ENCODE data around the gene RXRB. TPM values are rescaled to one million over a fixed set of nuclear protein-coding genes. Genes with fewer than 3 reads are reported as not detected.
"Not testable (repeated sequence)": the region's sequence is repeated elsewhere in the genome, so short reads cannot be mapped to it uniquely, and the experiment has no call there.

Gene RXRB
- total and polyA plus RNA-seq, 8 donors = 35.4 to 76.2 (median 61.9) TPM

DNA sequence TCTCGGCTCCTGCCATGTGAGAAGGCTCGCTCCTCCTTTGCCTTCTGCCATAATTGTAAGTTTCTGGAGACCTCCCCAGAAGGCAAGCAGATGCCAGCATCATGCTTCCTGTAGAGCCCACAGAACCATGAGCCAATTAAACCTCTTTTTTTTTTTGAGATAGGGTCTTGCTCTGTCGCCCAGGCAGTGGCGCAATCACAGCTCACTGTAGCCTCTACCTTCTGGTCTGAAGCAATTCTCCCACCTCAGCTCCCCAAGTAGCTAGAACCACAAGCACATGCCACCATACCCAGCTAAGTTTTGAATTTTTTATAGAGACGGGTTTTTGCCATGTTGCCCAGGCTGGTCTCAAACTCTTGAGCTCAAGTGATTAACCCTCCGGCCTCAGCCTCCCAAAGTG is 36.4 kb upstream of the RXRB start:
- Histone ChIP-seq H3K4me3 (no peak overlapping the region), H3K9me3 (no peaks in the 10 kb centered on the region), H3K27me3 (peaks cover 0 to 38% of the 10 kb centered on the region in 2 donors), H3K4me1 (no peaks in the 10 kb centered on the region), H3K27ac (no peak overlapping the region), H3K36me3 (no peaks in the 10 kb centered on the region)
- intact Hi-C loops (cut with DNase I) = no loop called here
- TF ChIP-seq, protein P1, sequence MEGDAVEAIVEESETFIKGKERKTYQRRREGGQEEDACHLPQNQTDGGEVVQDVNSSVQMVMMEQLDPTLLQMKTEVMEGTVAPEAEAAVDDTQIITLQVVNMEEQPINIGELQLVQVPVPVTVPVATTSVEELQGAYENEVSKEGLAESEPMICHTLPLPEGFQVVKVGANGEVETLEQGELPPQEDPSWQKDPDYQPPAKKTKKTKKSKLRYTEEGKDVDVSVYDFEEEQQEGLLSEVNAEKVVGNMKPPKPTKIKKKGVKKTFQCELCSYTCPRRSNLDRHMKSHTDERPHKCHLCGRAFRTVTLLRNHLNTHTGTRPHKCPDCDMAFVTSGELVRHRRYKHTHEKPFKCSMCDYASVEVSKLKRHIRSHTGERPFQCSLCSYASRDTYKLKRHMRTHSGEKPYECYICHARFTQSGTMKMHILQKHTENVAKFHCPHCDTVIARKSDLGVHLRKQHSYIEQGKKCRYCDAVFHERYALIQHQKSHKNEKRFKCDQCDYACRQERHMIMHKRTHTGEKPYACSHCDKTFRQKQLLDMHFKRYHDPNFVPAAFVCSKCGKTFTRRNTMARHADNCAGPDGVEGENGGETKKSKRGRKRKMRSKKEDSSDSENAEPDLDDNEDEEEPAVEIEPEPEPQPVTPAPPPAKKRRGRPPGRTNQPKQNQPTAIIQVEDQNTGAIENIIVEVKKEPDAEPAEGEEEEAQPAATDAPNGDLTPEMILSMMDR (IDR thresholded peaks at IDR 0.05) = no peak
- DNase-seq (no peak), ATAC-seq (no peak)

GRCh38 chr6:33236328-33236727 is 35.9 kb upstream of the RXRB start:
- ATAC-seq (no peak), DNase-seq (no peak)
- Histone ChIP-seq H3K27me3 (peaks cover 0 to 33% of the 10 kb centered on the region in 2 donors), H3K4me1 (no peaks in the 10 kb centered on the region), H3K36me3 (no peaks in the 10 kb centered on the region), H3K4me3 (no peak overlapping the region), H3K9me3 (no peaks in the 10 kb centered on the region), H3K27ac (no peak overlapping the region)
- intact Hi-C loops (cut with DNase I) = no loop called here
- TF ChIP-seq, protein P1 (IDR thresholded peaks at IDR 0.05) = no peak

DNA sequence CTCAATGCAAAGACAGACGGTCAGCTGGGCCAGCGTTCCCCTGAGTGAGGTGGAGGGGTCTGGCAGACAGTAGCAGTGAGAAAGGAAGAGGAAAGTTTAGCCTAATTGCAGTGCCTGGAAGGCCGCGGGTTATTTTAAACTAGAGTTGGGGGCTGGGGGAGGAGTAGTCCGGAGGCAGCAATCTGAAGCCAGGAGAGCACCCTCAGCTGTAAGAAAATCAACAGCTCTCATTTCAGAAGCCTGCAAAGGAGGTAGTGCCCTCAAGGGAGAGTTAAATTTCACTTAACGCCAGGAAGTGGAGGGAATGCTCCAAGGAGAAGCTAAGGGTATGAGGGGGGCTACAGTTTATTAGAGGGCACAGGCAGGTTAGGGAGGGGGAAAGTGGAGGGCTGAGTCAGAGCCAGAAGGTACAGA is 34.8 kb upstream of the RXRB start:
- intact Hi-C loops (cut with DNase I) = no loop called here
- TF ChIP-seq, protein P1 (IDR thresholded peaks at IDR 0.05) = no peak
- Histone ChIP-seq H3K9me3 (no peaks in the 10 kb centered on the region), H3K4me3 (no peak overlapping the region), H3K36me3 (no peaks in the 10 kb centered on the region), H3K27ac (no peak overlapping the region), H3K27me3 (peaks cover 0 to 27% of the 10 kb centered on the region in 2 donors), H3K4me1 (no peaks in the 10 kb centered on the region)
- ATAC-seq (no peak), DNase-seq (peak in 1 of 4 donors; percentile 27)

GRCh38 chr6:33226503-33227120 is 26.1 kb upstream of the RXRB start:
- H3K9me3 ChIP-seq; DNase-seq; H3K4me1 ChIP-seq; H3K36me3 ChIP-seq; ATAC-seq; H3K4me3 ChIP-seq; intact Hi-C loops (cut with DNase I); H3K27ac ChIP-seq: not testable (repeated sequence)
- H3K27me3 ChIP-seq = peaks cover 11 to 47% of the 10 kb centered on the region in 2 donors

GRCh38 chr6:33217681-33218080 is 17.2 kb upstream of the RXRB start:
- Histone ChIP-seq H3K27ac (no peak overlapping the region), H3K4me3 (no peak overlapping the region), H3K9me3 (no peaks in the 10 kb centered on the region), H3K36me3 (no peaks in the 10 kb centered on the region), H3K27me3 (peaks cover under 1 to 42% of the 10 kb centered on the region in 2 donors), H3K4me1 (peaks cover 3 to 12% of the 10 kb centered on the region in 2 donors)
- no peak for ATAC-seq
- TF ChIP-seq, protein P1 (IDR thresholded peaks at IDR 0.05) = no peak
- DNase-seq = no peak
- intact Hi-C loops (cut with DNase I) = no loop called here

- ATAC-seq = no peak
Measured at GRCh38 chr6:33217246-33217645, 16.8 kb upstream of the RXRB start.

More at GRCh38 chr6:33217246-33217645, 16.8 kb upstream of the RXRB start:
- Histone ChIP-seq H3K27me3 (peaks cover 0 to 39% of the 10 kb centered on the region in 2 donors), H3K27ac (no peak overlapping the region), H3K4me3 (no peak overlapping the region), H3K9me3 (no peaks in the 10 kb centered on the region), H3K36me3 (peaks cover 0 to 3% of the 10 kb centered on the region in 2 donors), H3K4me1 (peaks cover 5 to 16% of the 10 kb centered on the region in 2 donors)
- DNase-seq = no peak
- TF ChIP-seq, protein P1 (IDR thresholded peaks at IDR 0.05) = no peak
- intact Hi-C loops (cut with DNase I) = no loop called here

Measured in left lung (tissue), 10 donors.